Measurements from ENCODE around the gene DNAH11. TPM values are rescaled to one million over a fixed set of nuclear protein-coding genes. Genes with fewer than 3 reads are reported as not detected.

DNAH11 gene
- total and polyA plus RNA-seq, 4 donors, result 0.05 to 0.50 (median 0.11) TPM

DNA sequence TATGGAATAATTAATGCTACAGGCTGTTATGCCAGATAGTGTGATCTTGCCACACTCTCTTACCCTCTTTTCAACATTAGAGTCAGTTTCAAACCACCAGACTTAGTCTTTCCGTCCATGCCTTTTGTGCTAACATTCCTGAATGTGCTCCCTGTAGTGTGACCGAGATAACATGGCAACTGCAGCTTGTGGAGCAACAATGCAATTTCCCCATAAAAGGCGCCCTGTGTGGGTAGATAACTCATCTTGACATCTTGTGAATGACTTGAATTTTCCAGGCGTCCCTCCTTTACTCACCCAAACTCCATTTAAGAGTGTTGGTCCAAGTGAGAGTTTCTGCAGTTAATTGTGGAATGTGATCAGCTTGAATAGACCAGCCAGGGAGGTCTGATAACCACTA is 99.6 kb downstream of the DNAH11 start:
- Histone ChIP-seq H3K27me3 (ENCODE audit: control insufficient read depth in 4 of 4, insufficient read depth in 4 of 4, low read length in 3 of 4) (no peaks in the 10 kb centered on the region), H3K27ac (ENCODE audit: low read depth in 1 of 2, low read length in 2 of 2) (no peak overlapping the region), H3K4me1 (ENCODE audit: control insufficient read depth in 4 of 4, insufficient read depth in 4 of 4, low read length in 3 of 4) (peaks cover 0 to 10% (median 8%) of the 10 kb centered on the region in 4 donors), H3K4me3 (ENCODE audit: low read depth in 1 of 3, low read length in 3 of 3) (no peak overlapping the region), H3K9ac (ENCODE audit: low read depth in 1 of 2, low read length in 2 of 2) (no peak overlapping the region), H3K9me3 (ENCODE audit: control insufficient read depth in 4 of 4, low read length in 3 of 4) (peaks cover 0 to 1% (median 0%) of the 10 kb centered on the region in 4 donors), H3K36me3 (ENCODE audit: control insufficient read depth in 4 of 4, insufficient read depth in 3 of 4, low read depth in 1 of 4, low read length in 3 of 4) (peaks cover 0 to 1% (median 0%) of the 10 kb centered on the region in 4 donors)
- DNase-seq (ENCODE audit: low spot score), result no peak
- TF ChIP-seq FOXA2 (IDR thresholded peaks at IDR 0.05), result no peak
- TF ChIP-seq YY1 (IDR thresholded peaks at IDR 0.05), result no peak
- TF ChIP-seq RAD21 (IDR thresholded peaks at IDR 0.05), result no peak
- no peak for TF ChIP-seq FOXA1 (IDR thresholded peaks at IDR 0.05)
- 80% methylated on average over 4 of the region's 4 CpGs for WGBS

DNA sequence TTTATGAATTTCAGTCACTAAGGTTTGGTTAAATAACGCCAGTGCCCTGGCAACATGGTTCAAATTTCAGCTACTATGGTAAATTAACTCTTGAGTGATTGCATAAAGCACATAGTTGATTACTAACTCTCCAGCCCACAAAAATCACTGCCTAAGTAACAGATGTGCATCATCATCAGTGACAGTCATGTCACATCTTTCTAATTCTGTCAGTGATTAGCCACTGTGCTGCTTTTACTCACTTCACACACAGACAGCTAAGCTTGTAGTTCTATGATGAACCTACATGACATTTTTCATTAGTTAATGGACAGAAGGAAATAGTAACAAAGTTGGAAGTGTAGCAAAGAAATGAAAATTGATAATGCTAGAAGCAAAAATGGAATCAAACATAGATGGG is 108.9 kb downstream of the DNAH11 start:
- Histone ChIP-seq H3K27ac (ENCODE audit: low read depth in 1 of 2, low read length in 2 of 2) (no peak overlapping the region), H3K36me3 (ENCODE audit: control insufficient read depth in 4 of 4, insufficient read depth in 3 of 4, low read depth in 1 of 4, low read length in 3 of 4) (no peaks in the 10 kb centered on the region), H3K4me3 (ENCODE audit: low read depth in 1 of 3, low read length in 3 of 3) (no peak overlapping the region), H3K9me3 (ENCODE audit: control insufficient read depth in 4 of 4, low read length in 3 of 4) (peaks cover 0 to 3% (median 1%) of the 10 kb centered on the region in 4 donors), H3K9ac (ENCODE audit: low read depth in 1 of 2, low read length in 2 of 2) (no peak overlapping the region), H3K27me3 (ENCODE audit: control insufficient read depth in 4 of 4, insufficient read depth in 4 of 4, low read length in 3 of 4) (no peaks in the 10 kb centered on the region), H3K4me1 (ENCODE audit: control insufficient read depth in 4 of 4, insufficient read depth in 4 of 4, low read length in 3 of 4) (peaks cover 0 to 4% (median 0%) of the 10 kb centered on the region in 4 donors)
- 56% methylated on average over 1 of the region's 1 CpG for whole genome bisulfite sequencing
- DNase-seq (ENCODE audit: low spot score), result no peak
- TF ChIP-seq GABPA (IDR thresholded peaks at IDR 0.05 in 1 of 2, conservative IDR thresholded peaks at IDR 0.05 in 1 of 2), result no peak
- TF ChIP-seq, protein P1, sequence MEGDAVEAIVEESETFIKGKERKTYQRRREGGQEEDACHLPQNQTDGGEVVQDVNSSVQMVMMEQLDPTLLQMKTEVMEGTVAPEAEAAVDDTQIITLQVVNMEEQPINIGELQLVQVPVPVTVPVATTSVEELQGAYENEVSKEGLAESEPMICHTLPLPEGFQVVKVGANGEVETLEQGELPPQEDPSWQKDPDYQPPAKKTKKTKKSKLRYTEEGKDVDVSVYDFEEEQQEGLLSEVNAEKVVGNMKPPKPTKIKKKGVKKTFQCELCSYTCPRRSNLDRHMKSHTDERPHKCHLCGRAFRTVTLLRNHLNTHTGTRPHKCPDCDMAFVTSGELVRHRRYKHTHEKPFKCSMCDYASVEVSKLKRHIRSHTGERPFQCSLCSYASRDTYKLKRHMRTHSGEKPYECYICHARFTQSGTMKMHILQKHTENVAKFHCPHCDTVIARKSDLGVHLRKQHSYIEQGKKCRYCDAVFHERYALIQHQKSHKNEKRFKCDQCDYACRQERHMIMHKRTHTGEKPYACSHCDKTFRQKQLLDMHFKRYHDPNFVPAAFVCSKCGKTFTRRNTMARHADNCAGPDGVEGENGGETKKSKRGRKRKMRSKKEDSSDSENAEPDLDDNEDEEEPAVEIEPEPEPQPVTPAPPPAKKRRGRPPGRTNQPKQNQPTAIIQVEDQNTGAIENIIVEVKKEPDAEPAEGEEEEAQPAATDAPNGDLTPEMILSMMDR (IDR thresholded peaks at IDR 0.05; ENCODE audit: low read depth, low read length, missing input control), result no peak
- TF ChIP-seq RXRA (IDR thresholded peaks at IDR 0.05), result no peak

DNA sequence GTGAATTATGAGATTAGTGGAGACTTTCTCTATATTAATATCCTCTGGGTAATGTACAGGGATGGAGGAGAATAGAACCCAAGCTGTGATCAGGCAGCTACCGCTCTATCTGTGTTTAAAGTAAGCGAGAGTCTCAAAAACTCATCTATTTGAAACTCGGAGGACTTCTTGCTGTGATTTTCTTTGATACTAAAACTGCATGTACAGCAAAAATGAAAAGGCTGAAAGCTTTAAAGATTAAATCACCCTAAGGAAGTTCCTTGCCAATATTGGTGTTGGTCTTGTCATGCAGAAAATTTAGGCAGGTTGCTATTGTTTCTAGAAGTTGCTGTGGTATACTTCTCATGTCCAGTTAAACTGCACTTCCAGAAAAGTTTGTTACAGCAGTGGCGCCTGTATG is 110.8 kb downstream of the DNAH11 start:
- Histone ChIP-seq H3K27ac (ENCODE audit: low read depth in 1 of 2, low read length in 2 of 2) (no peak overlapping the region), H3K4me1 (ENCODE audit: control insufficient read depth in 4 of 4, insufficient read depth in 4 of 4, low read length in 3 of 4) (peaks cover 0 to 4% (median 0%) of the 10 kb centered on the region in 4 donors), H3K36me3 (ENCODE audit: control insufficient read depth in 4 of 4, insufficient read depth in 3 of 4, low read depth in 1 of 4, low read length in 3 of 4) (no peaks in the 10 kb centered on the region), H3K27me3 (ENCODE audit: control insufficient read depth in 4 of 4, insufficient read depth in 4 of 4, low read length in 3 of 4) (no peaks in the 10 kb centered on the region), H3K9ac (ENCODE audit: low read depth in 1 of 2, low read length in 2 of 2) (no peak overlapping the region), H3K4me3 (ENCODE audit: low read depth in 1 of 3, low read length in 3 of 3) (no peak overlapping the region), H3K9me3 (ENCODE audit: control insufficient read depth in 4 of 4, low read length in 3 of 4) (no peaks in the 10 kb centered on the region)
- no peak for TF ChIP-seq HNF4A (conservative IDR thresholded peaks at IDR 0.05)
- no peak for TF ChIP-seq NR2F2 (IDR thresholded peaks at IDR 0.05)
- no peak for TF ChIP-seq GABPA (IDR thresholded peaks at IDR 0.05 in 1 of 2, conservative IDR thresholded peaks at IDR 0.05 in 1 of 2)
- TF ChIP-seq YY1 (IDR thresholded peaks at IDR 0.05), result no peak
- TF ChIP-seq FOXA2 (IDR thresholded peaks at IDR 0.05), result no peak
- TF ChIP-seq, protein P2, sequence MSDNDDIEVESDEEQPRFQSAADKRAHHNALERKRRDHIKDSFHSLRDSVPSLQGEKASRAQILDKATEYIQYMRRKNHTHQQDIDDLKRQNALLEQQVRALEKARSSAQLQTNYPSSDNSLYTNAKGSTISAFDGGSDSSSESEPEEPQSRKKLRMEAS (IDR thresholded peaks at IDR 0.05), result no peak
- TF ChIP-seq TAF1 (conservative IDR thresholded peaks at IDR 0.05), result no peak
- TF ChIP-seq RXRA (IDR thresholded peaks at IDR 0.05), result no peak
- no peak for TF ChIP-seq JUND (IDR thresholded peaks at IDR 0.05)
- TF ChIP-seq, protein P3, sequence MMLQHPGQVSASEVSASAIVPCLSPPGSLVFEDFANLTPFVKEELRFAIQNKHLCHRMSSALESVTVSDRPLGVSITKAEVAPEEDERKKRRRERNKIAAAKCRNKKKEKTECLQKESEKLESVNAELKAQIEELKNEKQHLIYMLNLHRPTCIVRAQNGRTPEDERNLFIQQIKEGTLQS (IDR thresholded peaks at IDR 0.05), result no peak
- TF ChIP-seq, protein P1 (IDR thresholded peaks at IDR 0.05; ENCODE audit: low read depth, low read length, missing input control), result no peak
- no peak for TF ChIP-seq HNF4G (IDR thresholded peaks at IDR 0.05)
- TF ChIP-seq, protein P4, sequence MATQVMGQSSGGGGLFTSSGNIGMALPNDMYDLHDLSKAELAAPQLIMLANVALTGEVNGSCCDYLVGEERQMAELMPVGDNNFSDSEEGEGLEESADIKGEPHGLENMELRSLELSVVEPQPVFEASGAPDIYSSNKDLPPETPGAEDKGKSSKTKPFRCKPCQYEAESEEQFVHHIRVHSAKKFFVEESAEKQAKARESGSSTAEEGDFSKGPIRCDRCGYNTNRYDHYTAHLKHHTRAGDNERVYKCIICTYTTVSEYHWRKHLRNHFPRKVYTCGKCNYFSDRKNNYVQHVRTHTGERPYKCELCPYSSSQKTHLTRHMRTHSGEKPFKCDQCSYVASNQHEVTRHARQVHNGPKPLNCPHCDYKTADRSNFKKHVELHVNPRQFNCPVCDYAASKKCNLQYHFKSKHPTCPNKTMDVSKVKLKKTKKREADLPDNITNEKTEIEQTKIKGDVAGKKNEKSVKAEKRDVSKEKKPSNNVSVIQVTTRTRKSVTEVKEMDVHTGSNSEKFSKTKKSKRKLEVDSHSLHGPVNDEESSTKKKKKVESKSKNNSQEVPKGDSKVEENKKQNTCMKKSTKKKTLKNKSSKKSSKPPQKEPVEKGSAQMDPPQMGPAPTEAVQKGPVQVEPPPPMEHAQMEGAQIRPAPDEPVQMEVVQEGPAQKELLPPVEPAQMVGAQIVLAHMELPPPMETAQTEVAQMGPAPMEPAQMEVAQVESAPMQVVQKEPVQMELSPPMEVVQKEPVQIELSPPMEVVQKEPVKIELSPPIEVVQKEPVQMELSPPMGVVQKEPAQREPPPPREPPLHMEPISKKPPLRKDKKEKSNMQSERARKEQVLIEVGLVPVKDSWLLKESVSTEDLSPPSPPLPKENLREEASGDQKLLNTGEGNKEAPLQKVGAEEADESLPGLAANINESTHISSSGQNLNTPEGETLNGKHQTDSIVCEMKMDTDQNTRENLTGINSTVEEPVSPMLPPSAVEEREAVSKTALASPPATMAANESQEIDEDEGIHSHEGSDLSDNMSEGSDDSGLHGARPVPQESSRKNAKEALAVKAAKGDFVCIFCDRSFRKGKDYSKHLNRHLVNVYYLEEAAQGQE (IDR thresholded peaks at IDR 0.05), result no peak
- no peak for TF ChIP-seq SP1 (IDR thresholded peaks at IDR 0.05)
- TF ChIP-seq RAD21 (IDR thresholded peaks at IDR 0.05), result no peak
- no peak for DNase-seq (ENCODE audit: low spot score)
- WGBS, result 97% methylated on average over 4 of the region's 4 CpGs

Data from liver (tissue), 9 donors.